ENCODE measurements around the gene ITFG1. TPM values are rescaled to one million over a fixed set of nuclear protein-coding genes. Genes with fewer than 3 reads are reported as not detected.
A peak's percentile ranks its signal among the peaks of the same experiment; 100 is the strongest.
"Not testable (repeated sequence)": the region's sequence is repeated elsewhere in the genome, so short reads cannot be mapped to it uniquely, and the experiment has no call there.

The ITFG1 gene
- total RNA-seq, 1 experiment from 2014 or later = 65.5 TPM

DNA sequence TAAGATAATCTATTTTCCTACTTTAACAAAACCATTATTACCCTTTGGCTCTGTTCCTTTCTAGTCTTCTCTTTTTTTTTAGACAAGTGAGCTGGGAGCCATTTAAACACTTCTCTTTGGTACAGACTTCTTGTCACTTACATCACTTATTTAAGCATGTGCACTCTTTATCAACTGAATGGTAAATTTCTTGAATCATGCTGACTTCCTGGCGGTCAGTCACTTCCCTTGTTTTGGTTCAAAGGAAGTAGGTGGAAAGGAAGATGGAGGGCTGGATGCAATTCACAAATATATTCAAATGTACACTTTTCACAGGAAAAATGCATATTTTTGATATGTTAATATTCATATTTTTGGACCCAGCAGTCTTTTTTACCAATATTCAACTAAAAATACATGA is 97.1 kb downstream of the ITFG1 start:
- H3K4me1 Mint-ChIP-seq (ENCODE audit: low read depth, unreplicated experiment) = peaks cover 13% of the 10 kb centered on the region
- no peak overlapping the region for H3K27ac Mint-ChIP-seq (ENCODE audit: unreplicated experiment)
- H3K4me3 Mint-ChIP-seq (ENCODE audit: low read depth, unreplicated experiment) = no peak overlapping the region
- CTCF ChIA-PET = no interaction called here
- DNase-seq = no peak
- TF ChIP-seq CTCF (IDR thresholded peaks at IDR 0.05; ENCODE audit: unreplicated experiment) = no peak
- BruUV-seq (replicated peaks) = no TSS peak
- H3K36me3 Mint-ChIP-seq (ENCODE audit: insufficient read depth, unreplicated experiment) = no peaks in the 10 kb centered on the region
- H3K9me3 Mint-ChIP-seq (ENCODE audit: low read depth, unreplicated experiment) = no peaks in the 10 kb centered on the region
- intact Hi-C loops (cut with micrococcal nuclease; ENCODE audit: unreplicated experiment) = no loop called here
- no peaks in the 10 kb centered on the region for H3K27me3 Mint-ChIP-seq (ENCODE audit: unreplicated experiment)

DNA sequence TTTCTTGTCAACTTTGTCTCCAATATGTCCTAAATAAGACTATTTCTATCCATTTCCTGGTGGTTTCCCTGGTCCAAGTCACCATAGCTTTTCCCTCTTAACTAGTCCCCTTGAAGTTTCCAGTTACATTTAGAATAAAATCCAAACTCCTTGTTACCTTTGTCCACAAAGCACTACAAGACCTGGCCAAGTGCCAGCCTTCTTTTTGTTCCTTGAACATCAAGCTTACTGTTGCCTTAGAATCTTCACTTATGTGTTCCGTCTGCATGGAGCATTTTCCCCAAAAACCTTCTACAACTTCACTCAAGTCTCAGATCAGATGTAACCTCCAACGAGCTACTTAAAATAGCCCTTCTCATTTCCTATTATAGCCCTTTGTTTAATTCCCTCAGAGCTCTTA is 101.4 kb downstream of the ITFG1 start:
- no peaks in the 10 kb centered on the region for H3K36me3 Mint-ChIP-seq (ENCODE audit: insufficient read depth, unreplicated experiment)
- no TSS peak for BruUV-seq (replicated peaks)
- no peaks in the 10 kb centered on the region for H3K9me3 Mint-ChIP-seq (ENCODE audit: low read depth, unreplicated experiment)
- no peak for TF ChIP-seq CTCF (IDR thresholded peaks at IDR 0.05; ENCODE audit: unreplicated experiment)
- H3K4me3 Mint-ChIP-seq (ENCODE audit: low read depth, unreplicated experiment) = no peak overlapping the region
- no peaks in the 10 kb centered on the region for H3K27me3 Mint-ChIP-seq (ENCODE audit: unreplicated experiment)
- DNase-seq = peak; percentile 14
- no peak overlapping the region for H3K27ac Mint-ChIP-seq (ENCODE audit: unreplicated experiment)
- peaks cover 18% of the 10 kb centered on the region for H3K4me1 Mint-ChIP-seq (ENCODE audit: low read depth, unreplicated experiment)
- intact Hi-C loops (cut with micrococcal nuclease; ENCODE audit: unreplicated experiment) = no loop called here
- CTCF ChIA-PET = no interaction called here

GRCh38 chr16:47358816-47359215 is 102.0 kb downstream of the ITFG1 start:
- H3K9me3 Mint-ChIP-seq (ENCODE audit: low read depth, unreplicated experiment) = no peaks in the 10 kb centered on the region
- no peaks in the 10 kb centered on the region for H3K27me3 Mint-ChIP-seq (ENCODE audit: unreplicated experiment)
- no peak for TF ChIP-seq CTCF (IDR thresholded peaks at IDR 0.05; ENCODE audit: unreplicated experiment)
- no peaks in the 10 kb centered on the region for H3K36me3 Mint-ChIP-seq (ENCODE audit: insufficient read depth, unreplicated experiment)
- no peak overlapping the region for H3K4me3 Mint-ChIP-seq (ENCODE audit: low read depth, unreplicated experiment)
- intact Hi-C loops (cut with micrococcal nuclease; ENCODE audit: unreplicated experiment) = no loop called here
- peaks cover 18% of the 10 kb centered on the region for H3K4me1 Mint-ChIP-seq (ENCODE audit: low read depth, unreplicated experiment)
- no peak overlapping the region for H3K27ac Mint-ChIP-seq (ENCODE audit: unreplicated experiment)
- CTCF ChIA-PET = no interaction called here
- DNase-seq = no peak
- no TSS peak for BruUV-seq (replicated peaks)

DNA sequence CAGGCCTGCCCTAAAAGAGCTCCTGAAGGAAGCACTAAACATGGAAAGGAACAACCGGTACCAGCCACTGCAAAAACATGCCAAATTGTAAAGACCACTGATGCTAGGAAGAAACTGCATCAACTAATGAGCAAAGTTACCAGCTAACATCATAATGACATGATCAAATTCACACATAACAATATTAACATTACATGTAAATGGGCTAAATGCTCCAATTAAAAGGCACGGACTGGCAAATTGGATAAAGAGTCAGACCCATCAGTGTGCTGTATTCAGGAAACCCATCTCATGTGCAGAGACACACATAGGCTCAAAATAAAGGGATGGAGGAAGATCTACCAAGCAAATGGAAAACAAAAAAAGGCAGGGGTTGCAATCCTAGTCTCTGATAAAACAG is 111.8 kb downstream of the ITFG1 start:
- DNase-seq; H3K4me3 Mint-ChIP-seq (ENCODE audit: low read depth, unreplicated experiment); CTCF ChIA-PET; H3K36me3 Mint-ChIP-seq (ENCODE audit: insufficient read depth, unreplicated experiment); H3K4me1 Mint-ChIP-seq (ENCODE audit: low read depth, unreplicated experiment); H3K27me3 Mint-ChIP-seq (ENCODE audit: unreplicated experiment); intact Hi-C loops (cut with micrococcal nuclease; ENCODE audit: unreplicated experiment); H3K27ac Mint-ChIP-seq (ENCODE audit: unreplicated experiment); BruUV-seq (replicated peaks): not testable (repeated sequence)
- H3K9me3 Mint-ChIP-seq (ENCODE audit: low read depth, unreplicated experiment) = peaks cover 10% of the 10 kb centered on the region

- H3K27me3 Mint-ChIP-seq (ENCODE audit: unreplicated experiment); BruUV-seq (replicated peaks); CTCF ChIA-PET; H3K4me1 Mint-ChIP-seq (ENCODE audit: low read depth, unreplicated experiment); H3K27ac Mint-ChIP-seq (ENCODE audit: unreplicated experiment); DNase-seq; H3K4me3 Mint-ChIP-seq (ENCODE audit: low read depth, unreplicated experiment); H3K36me3 Mint-ChIP-seq (ENCODE audit: insufficient read depth, unreplicated experiment); intact Hi-C loops (cut with micrococcal nuclease; ENCODE audit: unreplicated experiment): not testable (repeated sequence)
- H3K9me3 Mint-ChIP-seq (ENCODE audit: low read depth, unreplicated experiment) = peaks cover 10% of the 10 kb centered on the region
Measured at GRCh38 chr16:47347021-47347696, 113.7 kb downstream of the ITFG1 start.
